ENCODE measurements around the gene FMO1.

DNA sequence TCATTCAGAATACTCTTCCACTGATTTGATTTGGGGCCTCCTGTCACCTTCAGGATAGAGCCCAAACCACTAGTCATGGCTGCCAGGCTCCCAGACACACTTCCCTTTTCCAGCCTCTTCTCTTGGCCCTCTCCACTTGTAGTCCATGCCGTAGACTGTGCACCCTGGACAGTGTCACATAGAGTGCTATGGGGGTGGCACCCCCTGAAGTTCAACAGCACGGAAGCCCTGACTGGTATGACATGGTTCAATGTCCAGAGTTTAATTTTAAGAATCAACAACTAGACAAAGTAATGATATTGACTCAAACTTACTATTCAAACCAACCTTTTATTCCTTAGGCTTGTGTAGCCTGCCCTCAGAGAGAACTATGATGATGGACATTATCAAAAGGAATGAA lies 40.9 kb upstream of the FMO1 start:
- TF ChIP-seq, protein P1, sequence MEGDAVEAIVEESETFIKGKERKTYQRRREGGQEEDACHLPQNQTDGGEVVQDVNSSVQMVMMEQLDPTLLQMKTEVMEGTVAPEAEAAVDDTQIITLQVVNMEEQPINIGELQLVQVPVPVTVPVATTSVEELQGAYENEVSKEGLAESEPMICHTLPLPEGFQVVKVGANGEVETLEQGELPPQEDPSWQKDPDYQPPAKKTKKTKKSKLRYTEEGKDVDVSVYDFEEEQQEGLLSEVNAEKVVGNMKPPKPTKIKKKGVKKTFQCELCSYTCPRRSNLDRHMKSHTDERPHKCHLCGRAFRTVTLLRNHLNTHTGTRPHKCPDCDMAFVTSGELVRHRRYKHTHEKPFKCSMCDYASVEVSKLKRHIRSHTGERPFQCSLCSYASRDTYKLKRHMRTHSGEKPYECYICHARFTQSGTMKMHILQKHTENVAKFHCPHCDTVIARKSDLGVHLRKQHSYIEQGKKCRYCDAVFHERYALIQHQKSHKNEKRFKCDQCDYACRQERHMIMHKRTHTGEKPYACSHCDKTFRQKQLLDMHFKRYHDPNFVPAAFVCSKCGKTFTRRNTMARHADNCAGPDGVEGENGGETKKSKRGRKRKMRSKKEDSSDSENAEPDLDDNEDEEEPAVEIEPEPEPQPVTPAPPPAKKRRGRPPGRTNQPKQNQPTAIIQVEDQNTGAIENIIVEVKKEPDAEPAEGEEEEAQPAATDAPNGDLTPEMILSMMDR (conservative IDR thresholded peaks at IDR 0.05; ENCODE audit: low read depth, low read length) = no peak
- TF ChIP-seq EZH2 (IDR thresholded peaks at IDR 0.05; ENCODE audit: low read length, unreplicated experiment) = no peak
